H1 (cell line): ENCODE data around the gene GTF3C5. TPM values are rescaled to one million over a fixed set of nuclear protein-coding genes. Genes with fewer than 3 reads are reported as not detected.

Experiments
- BACH1 ChIP-seq: IDR thresholded peaks from 2 replicates; pipeline ENCODE4 v1.6.1; 2012; ENCODE audit warnings: low read length, improper control_type of control experiment
- CREB1 ChIP-seq: IDR thresholded peaks from 2 replicates; pipeline ENCODE4 v1.6.1; 2012; ENCODE audit warnings: inconsistent platforms
- JUN ChIP-seq: IDR thresholded peaks from 2 replicates; pipeline ENCODE4 v1.6.1; 2011; ENCODE audit warnings: low read depth, mild to moderate bottlenecking, improper control_type of control experiment, low read length
- polyA plus RNA-seq, 7 experiments: library from polyadenylated mRNA; depleted of rRNA in 3 of 7; stranded (reverse) in 5 of 7; unstranded in 2 of 7; fragments of >200 nt in 5 of 7; fragments of 200-250 nt in 2 of 7; gene quantifications; 1 replicate in 5 of 7; 2 replicates in 1 of 7; 4 replicates in 1 of 7; pipeline versions ENCODE4 v1.2.1 to v1.2.3, GENCODE V29; 2011 to 2013; ENCODE audit warnings: missing spikeins in 2 of 7, mixed read lengths in 2 of 7
- total RNA-seq: library from RNA; stranded (reverse); fragmentation: NEBNext Ultra II Directional; extraction: Animal tissue kit (Norgen Biotek cat#: 25700); gene quantifications from 2 replicates; pipeline ENCODE4 v1.2.1, GENCODE V29; 2021
- TF ChIP-seq, protein P1 (sequence below): fragments of 300-600 bp; sonication (generic); IDR thresholded peaks from 2 replicates; pipeline ENCODE4 v1.7.1; 2012; ENCODE audit warnings: low read length, moderate library complexity, mild to moderate bottlenecking, inconsistent platforms; ENCODE audit not compliant: insufficient replicate concordance

Gene GTF3C5
- total and polyA plus RNA-seq, 2 of the 8 experiments (the other 6 are each of a cell fraction or from before 2014, with no cell fraction given), result 78.7 to 87.1 TPM

DNA sequence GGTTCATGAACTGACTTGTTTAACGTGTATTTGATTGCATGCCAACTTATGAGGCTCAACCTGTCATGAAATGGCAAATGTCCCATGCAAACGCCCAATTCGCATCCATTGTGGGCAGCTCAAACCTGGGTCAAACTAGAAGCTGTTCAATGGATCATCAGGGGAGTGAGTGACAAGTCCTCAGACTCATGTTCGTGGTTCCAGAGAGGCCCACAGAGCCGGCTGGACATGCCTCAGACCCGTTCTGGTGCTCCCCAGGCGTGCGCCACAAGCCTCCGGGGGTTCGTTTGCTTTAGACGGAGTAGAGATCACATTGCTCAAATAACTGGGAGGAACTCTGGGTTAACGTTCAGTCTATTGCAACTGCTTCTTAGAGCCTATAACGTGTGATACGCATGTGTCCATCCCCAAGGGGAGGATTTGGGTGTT lies 37.3 kb upstream of the GTF3C5 start (continued):
- TF ChIP-seq, protein P1, sequence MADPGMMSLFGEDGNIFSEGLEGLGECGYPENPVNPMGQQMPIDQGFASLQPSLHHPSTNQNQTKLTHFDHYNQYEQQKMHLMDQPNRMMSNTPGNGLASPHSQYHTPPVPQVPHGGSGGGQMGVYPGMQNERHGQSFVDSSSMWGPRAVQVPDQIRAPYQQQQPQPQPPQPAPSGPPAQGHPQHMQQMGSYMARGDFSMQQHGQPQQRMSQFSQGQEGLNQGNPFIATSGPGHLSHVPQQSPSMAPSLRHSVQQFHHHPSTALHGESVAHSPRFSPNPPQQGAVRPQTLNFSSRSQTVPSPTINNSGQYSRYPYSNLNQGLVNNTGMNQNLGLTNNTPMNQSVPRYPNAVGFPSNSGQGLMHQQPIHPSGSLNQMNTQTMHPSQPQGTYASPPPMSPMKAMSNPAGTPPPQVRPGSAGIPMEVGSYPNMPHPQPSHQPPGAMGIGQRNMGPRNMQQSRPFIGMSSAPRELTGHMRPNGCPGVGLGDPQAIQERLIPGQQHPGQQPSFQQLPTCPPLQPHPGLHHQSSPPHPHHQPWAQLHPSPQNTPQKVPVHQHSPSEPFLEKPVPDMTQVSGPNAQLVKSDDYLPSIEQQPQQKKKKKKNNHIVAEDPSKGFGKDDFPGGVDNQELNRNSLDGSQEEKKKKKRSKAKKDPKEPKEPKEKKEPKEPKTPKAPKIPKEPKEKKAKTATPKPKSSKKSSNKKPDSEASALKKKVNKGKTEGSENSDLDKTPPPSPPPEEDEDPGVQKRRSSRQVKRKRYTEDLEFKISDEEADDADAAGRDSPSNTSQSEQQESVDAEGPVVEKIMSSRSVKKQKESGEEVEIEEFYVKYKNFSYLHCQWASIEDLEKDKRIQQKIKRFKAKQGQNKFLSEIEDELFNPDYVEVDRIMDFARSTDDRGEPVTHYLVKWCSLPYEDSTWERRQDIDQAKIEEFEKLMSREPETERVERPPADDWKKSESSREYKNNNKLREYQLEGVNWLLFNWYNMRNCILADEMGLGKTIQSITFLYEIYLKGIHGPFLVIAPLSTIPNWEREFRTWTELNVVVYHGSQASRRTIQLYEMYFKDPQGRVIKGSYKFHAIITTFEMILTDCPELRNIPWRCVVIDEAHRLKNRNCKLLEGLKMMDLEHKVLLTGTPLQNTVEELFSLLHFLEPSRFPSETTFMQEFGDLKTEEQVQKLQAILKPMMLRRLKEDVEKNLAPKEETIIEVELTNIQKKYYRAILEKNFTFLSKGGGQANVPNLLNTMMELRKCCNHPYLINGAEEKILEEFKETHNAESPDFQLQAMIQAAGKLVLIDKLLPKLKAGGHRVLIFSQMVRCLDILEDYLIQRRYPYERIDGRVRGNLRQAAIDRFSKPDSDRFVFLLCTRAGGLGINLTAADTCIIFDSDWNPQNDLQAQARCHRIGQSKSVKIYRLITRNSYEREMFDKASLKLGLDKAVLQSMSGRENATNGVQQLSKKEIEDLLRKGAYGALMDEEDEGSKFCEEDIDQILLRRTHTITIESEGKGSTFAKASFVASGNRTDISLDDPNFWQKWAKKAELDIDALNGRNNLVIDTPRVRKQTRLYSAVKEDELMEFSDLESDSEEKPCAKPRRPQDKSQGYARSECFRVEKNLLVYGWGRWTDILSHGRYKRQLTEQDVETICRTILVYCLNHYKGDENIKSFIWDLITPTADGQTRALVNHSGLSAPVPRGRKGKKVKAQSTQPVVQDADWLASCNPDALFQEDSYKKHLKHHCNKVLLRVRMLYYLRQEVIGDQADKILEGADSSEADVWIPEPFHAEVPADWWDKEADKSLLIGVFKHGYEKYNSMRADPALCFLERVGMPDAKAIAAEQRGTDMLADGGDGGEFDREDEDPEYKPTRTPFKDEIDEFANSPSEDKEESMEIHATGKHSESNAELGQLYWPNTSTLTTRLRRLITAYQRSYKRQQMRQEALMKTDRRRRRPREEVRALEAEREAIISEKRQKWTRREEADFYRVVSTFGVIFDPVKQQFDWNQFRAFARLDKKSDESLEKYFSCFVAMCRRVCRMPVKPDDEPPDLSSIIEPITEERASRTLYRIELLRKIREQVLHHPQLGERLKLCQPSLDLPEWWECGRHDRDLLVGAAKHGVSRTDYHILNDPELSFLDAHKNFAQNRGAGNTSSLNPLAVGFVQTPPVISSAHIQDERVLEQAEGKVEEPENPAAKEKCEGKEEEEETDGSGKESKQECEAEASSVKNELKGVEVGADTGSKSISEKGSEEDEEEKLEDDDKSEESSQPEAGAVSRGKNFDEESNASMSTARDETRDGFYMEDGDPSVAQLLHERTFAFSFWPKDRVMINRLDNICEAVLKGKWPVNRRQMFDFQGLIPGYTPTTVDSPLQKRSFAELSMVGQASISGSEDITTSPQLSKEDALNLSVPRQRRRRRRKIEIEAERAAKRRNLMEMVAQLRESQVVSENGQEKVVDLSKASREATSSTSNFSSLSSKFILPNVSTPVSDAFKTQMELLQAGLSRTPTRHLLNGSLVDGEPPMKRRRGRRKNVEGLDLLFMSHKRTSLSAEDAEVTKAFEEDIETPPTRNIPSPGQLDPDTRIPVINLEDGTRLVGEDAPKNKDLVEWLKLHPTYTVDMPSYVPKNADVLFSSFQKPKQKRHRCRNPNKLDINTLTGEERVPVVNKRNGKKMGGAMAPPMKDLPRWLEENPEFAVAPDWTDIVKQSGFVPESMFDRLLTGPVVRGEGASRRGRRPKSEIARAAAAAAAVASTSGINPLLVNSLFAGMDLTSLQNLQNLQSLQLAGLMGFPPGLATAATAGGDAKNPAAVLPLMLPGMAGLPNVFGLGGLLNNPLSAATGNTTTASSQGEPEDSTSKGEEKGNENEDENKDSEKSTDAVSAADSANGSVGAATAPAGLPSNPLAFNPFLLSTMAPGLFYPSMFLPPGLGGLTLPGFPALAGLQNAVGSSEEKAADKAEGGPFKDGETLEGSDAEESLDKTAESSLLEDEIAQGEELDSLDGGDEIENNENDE, result no peak
- TF ChIP-seq JUN (no peak), BACH1 (no peak), CREB1 (no peak)
